BJ (cell line): ENCODE results near the gene KDM4B. TPM values are rescaled to one million over a fixed set of nuclear protein-coding genes. Genes with fewer than 3 reads are reported as not detected.

Experiments
- CTCF ChIA-PET: fragments of 350-600 bp; formaldehyde crosslinking; extraction: SDS; loops from one replicate; lab custom pipeline; 2021; ENCODE audit warnings: antibody characterized with exemption, inconsistent platforms; lab: Yijun Ruan, JAX
- POLR2A ChIA-PET: fragments of 300-600 bp; sonication (Branson Sonifier 250); formaldehyde crosslinking; extraction: SDS; loops from one replicate; lab custom pipeline; 2021; ENCODE audit warnings: antibody characterized with exemption; lab: Charles Lee
- DNase-seq: peaks from one replicate; pipeline ENCODE4 v3.0.0-alpha.2; 2011; ENCODE audit warnings: low read depth
- H3K27me3 ChIP-seq: 2 replicates; pipeline ENCODE4 v1.6.0; 2011; ENCODE audit warnings: low read length; ENCODE audit not compliant: control insufficient read depth, insufficient read depth
- H3K36me3 ChIP-seq: 2 replicates; pipeline ENCODE4 v1.5.1; 2011; ENCODE audit warnings: low read length; ENCODE audit not compliant: control insufficient read depth, insufficient read depth
- H3K4me3 ChIP-seq: 2 replicates; pipeline ENCODE4 v1.5.1; 2011; ENCODE audit warnings: low read depth, mild to moderate bottlenecking, control low read depth, low read length
- CTCF ChIP-seq: IDR thresholded peaks from 2 replicates; pipeline ENCODE4 v1.5.1; 2011; ENCODE audit warnings: low read depth, mild to moderate bottlenecking, control low read depth, inconsistent platforms, low read length, moderate library complexity; ENCODE audit not compliant: insufficient read depth
- polyA plus RNA-seq: library from polyadenylated mRNA; depleted of rRNA; stranded (reverse); fragments of >200 nt; gene quantifications from 2 replicates; pipeline ENCODE4 v1.2.3, GENCODE V29; 2011

The KDM4B gene
- polyA plus RNA-seq, 1 experiment: 15.2 TPM

- no peak for DNase-seq
Observed at GRCh38 chr19:5037936-5038335, 69.0 kb downstream of the KDM4B start.

GRCh38 chr19:5038631-5039271, 69.8 kb downstream of the KDM4B start:
- POLR2A ChIA-PET: interaction anchor here (0.6 kb wide), 1 partner anchor 171 kb away, joined by 10 read pairs; the partner anchor contains the start of gene PLIN3
- peak; percentile 67 for TF ChIP-seq CTCF
- no peak overlapping the region for H3K4me3 ChIP-seq
- CTCF ChIA-PET: interaction anchor here (0.6 to 4.7 kb wide), 9 partner anchors 9 to 229 kb away, joined by 3 to 49 read pairs (median 5); partner anchors contain the start of gene KDM4B
- no peaks in the 10 kb centered on the region for H3K27me3 ChIP-seq
- DNase-seq: no peak
- peaks cover 40% of the 10 kb centered on the region for H3K36me3 ChIP-seq

More at GRCh38 chr19:5037936-5038335, 69.0 kb downstream of the KDM4B start:
- no peak for TF ChIP-seq CTCF
- Histone ChIP-seq H3K36me3 (peaks cover 44% of the 10 kb centered on the region), H3K27me3 (no peaks in the 10 kb centered on the region), H3K4me3 (no peak overlapping the region)
- ChIA-PET CTCF (interaction anchor here (0.6 to 4.7 kb wide), 6 partner anchors 10 to 229 kb away, joined by 3 to 49 read pairs (median 7); partner anchors contain the start of gene KDM4B), POLR2A (no interaction called here)

- TF ChIP-seq CTCF: no peak
- Histone ChIP-seq H3K36me3 (peaks cover 36% of the 10 kb centered on the region), H3K27me3 (no peaks in the 10 kb centered on the region), H3K4me3 (no peak overlapping the region)
- no peak for DNase-seq
- ChIA-PET POLR2A (interaction anchor here (0.6 kb wide), 1 partner anchor 172 kb away, joined by 10 read pairs; the partner anchor contains the start of gene PLIN3), CTCF (interaction anchor here (0.9 to 4.7 kb wide), 5 partner anchors 8 to 231 kb away, joined by 3 to 49 read pairs (median 7); partner anchors contain the start of gene KDM4B)
Observed at GRCh38 chr19:5039642-5040543, 71.0 kb downstream of the KDM4B start.

GRCh38 chr19:5040544-5041167, 71.7 kb downstream of the KDM4B start:
- ChIA-PET POLR2A (no interaction called here), CTCF (interaction anchor here (0.6 to 4.7 kb wide), 2 partner anchors 7 to 75 kb away, joined by 3 to 49 read pairs; no protein-coding TSS in a partner anchor)
- no peak for DNase-seq

More at GRCh38 chr19:5040544-5041167, 71.7 kb downstream of the KDM4B start:
- Histone ChIP-seq H3K4me3 (no peak overlapping the region), H3K36me3 (peaks cover 35% of the 10 kb centered on the region), H3K27me3 (no peaks in the 10 kb centered on the region)
- no peak for TF ChIP-seq CTCF
